IPS-18c (cell line): ENCODE data around the gene MMP21.

Experiments used
- H3K4me3 ChIP-seq: 2 replicates; pipeline ENCODE4 v1.7.0; 2013; ENCODE audit warnings: low read depth, mild to moderate bottlenecking, low read length, moderate library complexity; ENCODE audit not compliant: insufficient read depth
- H3K9me3 ChIP-seq: one replicate; pipeline ENCODE4 v1.6.1; 2013; ENCODE audit warnings: mild to moderate bottlenecking, low read length, moderate library complexity; ENCODE audit not compliant: control insufficient read depth, insufficient read depth

Gene MMP21

DNA sequence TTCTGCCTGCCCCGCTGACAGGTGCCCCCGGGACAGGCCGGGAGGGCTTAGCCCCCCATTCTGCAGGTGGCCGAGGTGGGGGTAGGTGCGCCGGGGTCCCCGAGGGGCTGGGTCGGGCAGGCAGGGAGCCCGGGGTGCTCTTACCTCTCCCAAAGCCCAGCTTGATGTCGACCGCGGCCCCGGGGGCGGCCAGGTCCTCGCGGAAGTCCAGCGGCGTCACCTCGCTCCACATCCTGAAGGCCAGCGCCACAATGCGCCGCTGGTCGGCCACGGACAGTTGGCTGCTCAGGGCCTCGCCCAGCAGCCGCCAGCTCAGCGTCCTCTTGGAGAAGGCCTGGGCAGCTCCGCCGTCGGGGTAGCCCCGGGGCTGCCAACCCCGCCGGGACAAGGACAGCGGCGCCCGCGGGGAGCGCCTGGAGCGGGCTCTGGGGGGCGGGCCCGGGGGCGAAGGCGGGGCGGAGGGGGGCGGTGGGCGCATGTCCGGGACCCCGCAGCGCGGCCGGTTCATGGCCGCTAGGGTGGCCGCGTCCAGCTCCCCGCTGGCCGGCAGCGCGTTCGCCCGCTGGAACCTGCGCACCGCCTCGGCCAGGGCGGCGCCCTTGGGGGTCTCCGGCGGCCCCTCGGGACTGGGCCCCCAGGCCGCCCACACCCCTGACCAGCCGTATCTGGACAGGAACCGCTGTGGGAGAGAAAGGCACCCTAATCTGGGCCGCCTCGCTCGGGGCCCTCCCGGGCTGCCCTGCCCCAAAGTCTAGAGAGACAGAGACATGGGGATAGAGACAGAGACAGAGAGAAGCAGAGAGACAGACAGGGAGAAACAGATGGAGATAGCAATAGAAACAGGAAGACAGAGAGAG, 1.7 kb downstream of the MMP21 start:
- H3K4me3 ChIP-seq, result no peak overlapping the region
- H3K9me3 ChIP-seq, result no peaks in the 10 kb centered on the region

DNA sequence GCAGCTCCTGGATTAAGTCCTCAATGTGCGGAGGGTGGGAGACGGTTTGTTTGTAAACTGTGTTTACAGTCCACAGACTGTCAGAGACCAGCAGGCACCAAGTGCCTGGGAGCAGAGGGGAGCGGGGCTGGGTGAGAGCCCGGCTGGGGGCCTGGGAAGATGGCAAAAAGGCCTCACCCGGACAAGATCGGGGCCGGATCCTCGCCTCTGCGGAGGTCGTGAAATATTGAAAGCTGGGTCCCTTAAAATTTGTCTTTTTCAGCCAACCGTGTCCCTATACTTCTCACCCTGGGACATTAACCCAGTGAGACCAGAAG, 2.8 kb downstream of the MMP21 start:
- Histone ChIP-seq H3K4me3 (no peak overlapping the region), H3K9me3 (no peaks in the 10 kb centered on the region)

DNA sequence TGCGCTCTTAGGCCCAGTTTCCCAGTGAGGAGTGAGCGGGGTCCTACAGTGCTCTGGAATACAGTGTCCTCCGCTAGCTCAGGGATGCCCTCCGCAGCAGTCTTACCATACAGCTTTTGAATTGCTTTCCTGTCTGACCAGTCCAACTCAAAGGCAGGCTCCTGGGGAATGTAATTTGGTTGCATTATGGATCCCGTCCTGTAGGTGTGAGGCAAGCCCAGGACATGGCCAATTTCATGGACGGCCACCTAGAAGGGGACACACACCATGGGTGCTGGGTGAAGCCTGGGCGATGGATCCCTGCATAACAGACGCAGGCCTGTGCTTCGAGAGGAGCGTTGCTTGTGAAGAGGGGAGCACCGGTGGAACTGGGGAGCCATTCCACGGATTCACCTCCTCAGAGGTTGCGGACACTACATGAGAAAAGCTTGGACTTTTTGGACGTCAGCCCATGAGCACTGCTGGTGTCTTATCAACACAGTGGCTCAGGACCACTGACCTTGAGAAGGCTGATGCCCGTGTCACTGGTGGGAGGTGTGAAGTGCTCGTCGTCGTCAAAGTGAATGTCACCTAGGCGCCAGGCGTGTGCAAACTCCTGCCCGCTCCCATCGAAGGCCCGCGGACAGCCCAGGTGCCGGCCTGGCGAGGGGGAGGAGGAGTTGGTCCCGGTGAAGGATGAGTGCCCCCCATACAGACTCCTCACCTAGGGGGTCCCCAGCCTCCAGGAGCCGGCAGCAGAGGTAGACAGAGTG, 3.3 kb downstream of the MMP21 start:
- no peaks in the 10 kb centered on the region for H3K9me3 ChIP-seq
- no peak overlapping the region for H3K4me3 ChIP-seq

DNA sequence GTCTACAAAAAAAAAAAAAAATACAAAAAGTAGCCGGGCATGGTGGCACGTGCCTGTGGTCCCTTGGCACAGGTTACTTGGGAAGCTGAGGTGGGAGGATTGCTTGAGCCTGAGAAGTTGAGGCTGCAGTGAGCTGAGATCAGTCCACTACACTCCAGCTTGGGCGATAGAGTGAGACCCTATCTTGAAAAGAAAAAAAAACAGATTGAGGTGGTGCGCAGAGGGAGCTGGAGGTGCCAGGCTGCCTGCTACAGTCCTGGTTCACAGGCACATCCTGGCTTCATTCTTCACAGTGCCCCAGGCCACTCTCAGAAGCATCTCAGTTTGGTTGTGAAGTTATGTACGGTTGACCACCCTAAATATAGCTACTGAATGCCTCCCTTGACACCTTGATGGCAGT, 4.8 kb downstream of the MMP21 start:
- Histone ChIP-seq H3K4me3 (no peak overlapping the region), H3K9me3 (no peaks in the 10 kb centered on the region)

DNA sequence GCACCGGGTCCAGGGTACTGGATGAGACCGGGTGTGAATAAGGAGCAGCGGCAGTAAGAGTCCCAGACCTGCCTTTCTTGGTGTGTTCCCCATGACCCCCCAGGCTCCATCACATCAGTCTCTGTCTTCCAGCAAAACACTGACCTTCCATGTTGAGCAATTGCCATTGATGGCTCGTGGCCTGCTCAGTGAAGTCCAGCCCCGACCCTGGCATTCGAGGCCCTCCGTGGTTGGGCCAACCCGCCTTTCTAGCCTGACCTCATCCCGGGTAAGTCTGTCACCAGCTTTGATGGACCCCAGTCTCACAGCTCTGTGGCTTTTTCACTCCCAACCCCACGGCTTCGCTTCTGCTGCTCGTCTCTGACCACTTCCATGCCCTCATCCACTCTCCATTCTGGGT, 6.4 kb downstream of the MMP21 start:
- Histone ChIP-seq H3K4me3 (no peak overlapping the region), H3K9me3 (no peaks in the 10 kb centered on the region)

DNA sequence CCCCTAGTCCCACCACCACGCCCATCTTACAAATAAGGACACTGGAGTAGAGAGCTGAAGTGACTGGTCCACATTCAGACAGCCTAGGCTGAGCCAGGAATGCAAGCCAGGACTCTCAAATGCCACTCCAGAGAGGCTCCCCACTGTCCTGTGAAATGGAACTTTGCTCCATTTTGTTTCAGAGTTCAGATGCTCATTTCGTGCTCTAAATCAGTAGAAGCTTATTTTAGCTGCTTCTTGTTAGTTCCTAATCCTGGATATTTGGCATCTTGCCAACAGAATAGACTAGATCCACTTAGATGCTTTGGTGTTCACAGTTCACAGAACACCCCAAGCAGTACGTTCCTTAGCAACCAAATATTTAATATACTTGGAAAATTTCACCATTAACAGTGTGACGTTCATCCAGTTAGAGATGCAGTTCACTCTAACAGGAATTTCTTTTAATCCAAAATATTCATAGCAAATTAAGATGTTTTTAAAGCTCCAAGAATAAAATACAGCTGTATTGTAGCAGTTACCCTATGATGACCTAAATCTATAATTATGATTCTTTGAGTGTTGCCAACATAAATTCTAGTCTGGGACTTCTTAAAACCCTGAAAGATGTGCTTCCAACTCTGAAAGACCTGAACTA, 7.3 kb downstream of the MMP21 start:
- Histone ChIP-seq H3K9me3 (no peaks in the 10 kb centered on the region), H3K4me3 (no peak overlapping the region)

DNA sequence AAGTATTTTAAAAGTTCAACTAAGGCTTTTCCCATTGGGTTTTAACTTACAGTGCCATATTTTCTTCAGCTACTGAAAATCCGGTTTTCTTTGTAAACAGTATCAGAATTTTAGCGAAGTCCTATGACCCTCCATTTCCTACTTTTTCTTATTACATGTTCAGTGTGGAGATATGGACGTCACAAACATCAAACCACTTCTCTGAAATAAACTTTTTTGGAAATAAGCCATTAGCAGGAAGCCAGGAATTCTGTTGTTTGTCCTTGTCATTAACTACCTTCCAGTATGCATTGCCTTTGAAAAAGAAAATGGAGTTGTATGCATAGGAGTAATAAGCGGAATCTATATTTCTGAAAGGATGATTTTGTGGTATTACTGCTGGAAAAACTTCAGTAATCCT, 9.1 kb downstream of the MMP21 start:
- Histone ChIP-seq H3K9me3 (no peaks in the 10 kb centered on the region), H3K4me3 (no peak overlapping the region)

DNA sequence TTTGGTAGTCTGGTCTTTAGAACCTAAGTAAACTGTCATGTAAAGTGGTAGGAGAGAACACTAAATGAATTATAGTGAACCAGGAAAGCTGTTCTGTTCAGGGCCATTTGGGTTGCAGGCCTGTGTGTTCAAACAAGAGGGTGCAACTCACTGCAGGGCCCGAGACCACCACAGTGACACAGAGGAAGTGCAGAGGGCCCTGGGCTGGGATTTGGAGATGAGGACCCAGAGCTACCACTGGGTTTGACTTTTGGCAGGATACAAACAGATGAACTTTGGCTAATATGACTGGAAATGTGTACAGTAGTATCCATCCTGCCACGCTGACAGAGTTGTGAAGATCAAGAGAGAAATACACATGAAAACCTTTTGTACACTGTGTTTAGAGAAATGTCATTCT, 9.8 kb downstream of the MMP21 start:
- Histone ChIP-seq H3K9me3 (no peaks in the 10 kb centered on the region), H3K4me3 (no peak overlapping the region)

DNA sequence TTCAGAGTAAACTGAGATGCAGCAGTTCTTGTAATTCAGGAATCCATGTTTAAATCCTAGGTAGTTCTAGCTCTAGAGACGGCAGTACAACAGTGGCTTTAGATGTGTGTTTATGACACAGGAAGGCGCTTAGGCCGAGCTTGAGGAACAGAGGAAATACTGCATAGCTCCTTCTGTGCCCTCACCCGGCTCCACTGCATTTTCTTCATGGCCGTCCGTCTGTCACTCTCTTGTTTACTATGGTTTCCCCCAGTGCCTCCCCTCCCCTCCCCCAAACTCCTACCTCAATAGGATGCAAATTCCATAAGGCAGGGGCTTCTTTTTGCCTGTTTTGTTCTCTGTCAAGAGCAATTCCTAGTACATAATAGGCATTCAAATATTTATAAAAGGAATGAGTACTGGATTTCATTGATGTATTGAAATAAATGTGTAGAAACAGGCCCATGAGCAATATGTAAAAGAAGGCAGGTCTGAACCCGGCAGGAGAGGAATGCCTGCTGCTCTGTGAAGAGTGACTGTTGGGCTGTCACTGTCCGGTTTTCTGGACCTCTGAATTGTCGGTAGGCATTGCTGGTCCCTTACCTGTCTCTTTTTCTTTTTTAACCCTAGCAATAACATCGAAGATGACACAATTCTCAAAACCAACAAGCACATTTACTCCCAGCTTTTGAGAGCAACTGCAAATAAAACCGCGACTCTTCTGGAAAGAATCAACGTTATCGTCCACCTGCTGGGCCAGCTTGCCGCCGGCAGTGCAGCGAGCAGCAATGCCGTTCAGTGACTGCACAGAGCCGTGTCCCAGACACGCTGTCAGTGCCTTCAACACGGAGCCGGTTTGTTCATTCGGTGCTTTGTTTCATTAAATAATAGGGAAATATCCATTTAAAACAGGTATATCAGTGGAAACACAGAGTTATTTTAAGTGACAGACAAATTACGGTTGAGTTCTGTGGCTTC, 12.7 kb downstream of the MMP21 start:
- no peaks in the 10 kb centered on the region for H3K9me3 ChIP-seq
- no peak overlapping the region for H3K4me3 ChIP-seq

DNA sequence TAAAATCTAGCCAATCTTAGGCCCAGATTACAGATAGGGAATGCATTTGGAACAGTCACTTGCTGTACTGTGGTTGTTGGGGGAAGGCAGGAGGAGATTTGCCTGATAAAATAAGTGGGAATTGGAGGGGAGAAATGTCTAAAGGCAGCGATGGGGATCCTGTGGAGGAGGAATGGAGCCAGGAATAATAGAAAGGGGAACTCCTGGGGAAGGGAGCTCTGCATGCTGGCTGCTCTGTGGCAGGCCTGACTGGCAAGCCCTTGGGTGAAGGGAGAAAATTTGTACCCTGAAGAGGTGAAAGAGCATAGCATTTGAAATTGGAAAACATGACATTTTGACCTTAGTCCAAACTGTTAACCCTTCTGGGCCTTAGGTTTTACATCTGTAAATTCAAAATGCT, 13.7 kb downstream of the MMP21 start:
- H3K9me3 ChIP-seq, result no peaks in the 10 kb centered on the region
- no peak overlapping the region for H3K4me3 ChIP-seq

DNA sequence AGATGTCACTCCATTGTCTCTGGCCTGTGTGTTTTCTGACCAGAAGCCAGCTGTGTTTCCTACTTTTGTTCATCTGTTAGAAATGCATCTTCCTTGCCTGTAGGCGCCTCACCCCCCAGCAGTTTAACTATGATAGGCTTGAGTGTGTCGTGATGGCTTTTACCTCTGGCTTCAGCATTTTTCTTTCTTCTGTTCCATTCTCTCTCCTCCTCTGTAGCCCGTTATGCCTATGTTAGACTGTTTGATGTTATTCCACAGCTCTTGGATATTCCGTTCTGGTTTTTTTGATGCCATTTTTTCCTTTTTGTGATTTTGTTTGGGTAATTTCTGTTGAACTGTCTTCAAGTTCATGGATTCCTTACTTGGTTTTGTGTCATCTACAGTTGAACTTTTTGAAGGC, 17.9 kb downstream of the MMP21 start:
- no peak overlapping the region for H3K4me3 ChIP-seq
- no peaks in the 10 kb centered on the region for H3K9me3 ChIP-seq

DNA sequence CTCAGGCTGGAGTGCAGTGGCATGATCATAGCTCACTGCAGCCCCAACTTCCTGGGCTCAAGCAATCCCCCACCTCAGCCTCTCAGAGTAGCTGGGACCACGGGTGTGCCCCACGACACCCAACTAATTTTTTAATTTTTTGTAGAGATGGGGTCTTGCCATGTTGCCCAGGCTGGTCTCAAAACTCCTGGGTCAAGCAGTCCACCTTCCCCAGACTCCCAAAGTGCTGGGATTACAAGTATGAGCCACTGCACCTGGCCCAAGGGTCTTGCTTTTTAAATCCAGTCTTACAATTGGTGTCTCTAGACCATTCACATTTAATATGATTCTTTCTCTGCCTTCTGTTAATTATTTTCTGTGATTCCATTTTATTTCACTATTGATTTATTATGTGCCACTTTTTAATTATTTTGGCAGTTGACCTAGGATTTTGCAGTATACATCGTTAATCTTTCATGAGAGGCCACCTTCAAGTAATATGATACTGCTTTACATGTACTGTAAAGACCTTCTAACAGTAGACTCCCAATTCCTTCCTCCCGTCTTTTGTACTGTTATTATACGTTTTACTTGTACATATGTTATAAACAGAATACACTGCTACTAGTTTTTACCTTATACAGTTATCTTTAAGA, 18.7 kb downstream of the MMP21 start:
- Histone ChIP-seq H3K9me3 (no peaks in the 10 kb centered on the region), H3K4me3 (no peak overlapping the region)

DNA sequence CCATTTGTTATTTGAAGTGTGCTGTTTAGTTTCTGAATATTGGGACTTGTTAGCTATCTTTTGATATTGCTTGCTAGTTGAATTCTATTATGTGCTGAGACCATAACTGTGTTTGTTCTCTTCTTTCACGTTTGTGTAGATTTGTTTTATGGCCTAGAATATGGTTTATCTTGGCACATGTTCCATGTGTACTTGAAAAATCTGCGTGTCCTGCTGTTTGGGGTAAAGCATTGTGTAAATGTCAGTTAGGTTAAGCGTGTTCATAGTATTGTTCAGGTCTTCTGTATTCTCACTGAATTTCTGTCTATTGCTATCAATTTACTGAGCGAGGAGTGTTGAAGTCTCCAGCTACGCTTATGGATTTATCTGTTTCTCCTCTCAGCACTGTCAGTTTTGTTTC, 19.4 kb downstream of the MMP21 start:
- Histone ChIP-seq H3K4me3 (no peak overlapping the region), H3K9me3 (no peaks in the 10 kb centered on the region)

DNA sequence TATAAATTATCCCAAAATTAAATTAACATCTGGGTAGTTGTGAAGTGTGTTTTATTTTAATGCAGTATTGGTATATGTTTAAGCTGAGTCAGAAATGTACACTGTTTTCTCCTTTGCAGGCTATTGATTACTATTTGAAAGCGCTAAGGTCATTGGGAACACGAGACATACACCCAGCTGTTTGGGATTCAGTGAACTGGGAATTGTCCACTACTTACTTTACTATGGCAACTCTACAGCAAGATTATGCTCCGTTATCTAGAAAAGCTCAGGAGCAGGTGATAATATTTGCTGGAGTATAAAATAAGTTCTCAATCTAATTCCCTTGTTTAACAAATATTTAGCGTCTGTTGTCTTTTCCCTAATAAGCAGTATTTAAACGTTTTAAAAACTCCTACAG, 28.2 kb downstream of the MMP21 start:
- Histone ChIP-seq H3K9me3 (no peaks in the 10 kb centered on the region), H3K4me3 (no peak overlapping the region)

DNA sequence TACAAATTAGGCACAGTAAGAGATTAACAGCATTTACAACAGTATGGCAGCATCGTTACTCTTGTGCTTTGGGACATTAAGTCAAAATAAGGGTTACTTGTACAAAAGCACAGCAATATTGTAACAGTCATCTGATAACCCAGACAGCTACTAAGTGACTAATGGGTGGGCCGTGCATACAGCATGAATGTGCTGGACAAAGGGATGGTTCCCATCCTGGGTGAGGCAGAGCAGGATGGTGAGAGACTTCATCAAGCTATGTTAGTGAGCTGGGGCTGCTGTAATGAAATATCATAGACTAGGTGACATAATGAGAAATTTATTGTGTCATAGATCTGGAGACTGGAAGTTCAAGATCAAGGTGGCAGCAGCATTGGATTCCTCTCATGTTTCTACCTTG, 30.7 kb downstream of the MMP21 start:
- Histone ChIP-seq H3K9me3 (no peaks in the 10 kb centered on the region), H3K4me3 (no peak overlapping the region)

DNA sequence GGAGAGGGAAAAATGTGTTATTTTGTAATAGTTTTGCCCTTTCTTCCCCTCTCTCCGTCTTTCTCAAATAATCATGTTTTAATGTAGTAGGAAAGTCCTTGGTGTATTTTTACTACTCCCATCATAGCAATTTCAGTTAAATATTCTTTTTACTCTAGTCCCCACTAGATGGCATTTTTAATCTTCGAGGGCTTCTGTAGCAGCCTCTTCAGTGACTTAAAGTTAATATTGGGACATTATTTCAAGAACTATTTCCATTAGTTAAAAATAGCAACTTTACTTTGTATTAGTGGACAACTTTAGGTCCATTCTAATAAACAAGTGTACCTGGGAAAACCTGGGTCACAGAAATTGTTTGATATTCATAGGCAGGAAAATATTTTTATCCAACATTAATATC, 33.2 kb downstream of the MMP21 start:
- Histone ChIP-seq H3K9me3 (no peaks in the 10 kb centered on the region), H3K4me3 (no peak overlapping the region)
